ENCODE data around the gene RIBC2. TPM values are rescaled to one million over a fixed set of nuclear protein-coding genes. Genes with fewer than 3 reads are reported as not detected.

The RIBC2 gene
- total and polyA plus RNA-seq, 2 donors from 2014 or later: 1.0 TPM; not detected in 1

GRCh38 chr22:45398214-45398613, 15.3 kb upstream of the RIBC2 start:
- FAIRE-seq (no peak), DNase-seq (no peak)
- Histone ChIP-seq H3K27me3 (ENCODE audit: control insufficient read depth, insufficient read depth, low read length) (no peaks in the 10 kb centered on the region), H3K27ac (ENCODE audit: low read depth in 2 of 2, low read length in 2 of 2) (no peak overlapping the region), H3K9ac (ENCODE audit: low read length in 3 of 3) (no peak overlapping the region), H3K36me3 (ENCODE audit: control insufficient read depth in 2 of 3, insufficient read depth in 3 of 3, low read length in 3 of 3) (no peaks in the 10 kb centered on the region), H3K9me3 (ENCODE audit: control insufficient read depth in 2 of 3, insufficient read depth in 1 of 3, low read length in 3 of 3) (no peaks in the 10 kb centered on the region), H3K4me3 (ENCODE audit: low read length in 3 of 3) (no peak overlapping the region), H3K4me1 (ENCODE audit: control insufficient read depth in 2 of 3, insufficient read depth in 2 of 3, low read depth in 1 of 3, low read length in 3 of 3) (no peaks in the 10 kb centered on the region)
- TF ChIP-seq, protein P1, sequence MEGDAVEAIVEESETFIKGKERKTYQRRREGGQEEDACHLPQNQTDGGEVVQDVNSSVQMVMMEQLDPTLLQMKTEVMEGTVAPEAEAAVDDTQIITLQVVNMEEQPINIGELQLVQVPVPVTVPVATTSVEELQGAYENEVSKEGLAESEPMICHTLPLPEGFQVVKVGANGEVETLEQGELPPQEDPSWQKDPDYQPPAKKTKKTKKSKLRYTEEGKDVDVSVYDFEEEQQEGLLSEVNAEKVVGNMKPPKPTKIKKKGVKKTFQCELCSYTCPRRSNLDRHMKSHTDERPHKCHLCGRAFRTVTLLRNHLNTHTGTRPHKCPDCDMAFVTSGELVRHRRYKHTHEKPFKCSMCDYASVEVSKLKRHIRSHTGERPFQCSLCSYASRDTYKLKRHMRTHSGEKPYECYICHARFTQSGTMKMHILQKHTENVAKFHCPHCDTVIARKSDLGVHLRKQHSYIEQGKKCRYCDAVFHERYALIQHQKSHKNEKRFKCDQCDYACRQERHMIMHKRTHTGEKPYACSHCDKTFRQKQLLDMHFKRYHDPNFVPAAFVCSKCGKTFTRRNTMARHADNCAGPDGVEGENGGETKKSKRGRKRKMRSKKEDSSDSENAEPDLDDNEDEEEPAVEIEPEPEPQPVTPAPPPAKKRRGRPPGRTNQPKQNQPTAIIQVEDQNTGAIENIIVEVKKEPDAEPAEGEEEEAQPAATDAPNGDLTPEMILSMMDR (IDR thresholded peaks at IDR 0.05; ENCODE audit: borderline replicate concordance, extremely low read depth, insufficient read depth): no peak
- intact Hi-C loops (cut with DNase I): no loop called here

GRCh38 chr22:45399712-45400445, 13.6 kb upstream of the RIBC2 start:
- Histone ChIP-seq H3K36me3 (ENCODE audit: control insufficient read depth in 2 of 3, insufficient read depth in 3 of 3, low read length in 3 of 3) (no peaks in the 10 kb centered on the region), H3K4me3 (ENCODE audit: low read length in 3 of 3) (no peak overlapping the region), H3K9me3 (ENCODE audit: control insufficient read depth in 2 of 3, insufficient read depth in 1 of 3, low read length in 3 of 3) (no peaks in the 10 kb centered on the region), H3K9ac (ENCODE audit: low read length in 3 of 3) (no peak overlapping the region), H3K4me1 (ENCODE audit: control insufficient read depth in 2 of 3, insufficient read depth in 2 of 3, low read depth in 1 of 3, low read length in 3 of 3) (no peaks in the 10 kb centered on the region), H3K27me3 (ENCODE audit: control insufficient read depth, insufficient read depth, low read length) (no peaks in the 10 kb centered on the region), H3K27ac (ENCODE audit: low read depth in 2 of 2, low read length in 2 of 2) (no peak overlapping the region)
- TF ChIP-seq, protein P1 (IDR thresholded peaks at IDR 0.05; ENCODE audit: borderline replicate concordance, extremely low read depth, insufficient read depth): no peak
- intact Hi-C loops (cut with DNase I): no loop called here
- FAIRE-seq: no peak
- no peak for DNase-seq

- H3K9ac ChIP-seq (ENCODE audit: low read length in 3 of 3): no peak overlapping the region
- no peaks in the 10 kb centered on the region for H3K36me3 ChIP-seq (ENCODE audit: control insufficient read depth in 2 of 3, insufficient read depth in 3 of 3, low read length in 3 of 3)
- no peak overlapping the region for H3K27ac ChIP-seq (ENCODE audit: low read depth in 2 of 2, low read length in 2 of 2)
- no peaks in the 10 kb centered on the region for H3K4me1 ChIP-seq (ENCODE audit: control insufficient read depth in 2 of 3, insufficient read depth in 2 of 3, low read depth in 1 of 3, low read length in 3 of 3)
- DNase-seq (no peak), FAIRE-seq (no peak)
- H3K27me3 ChIP-seq (ENCODE audit: control insufficient read depth, insufficient read depth, low read length): no peaks in the 10 kb centered on the region
- intact Hi-C loops (cut with DNase I): no loop called here
- TF ChIP-seq, protein P1 (IDR thresholded peaks at IDR 0.05; ENCODE audit: borderline replicate concordance, extremely low read depth, insufficient read depth): no peak
- no peaks in the 10 kb centered on the region for H3K9me3 ChIP-seq (ENCODE audit: control insufficient read depth in 2 of 3, insufficient read depth in 1 of 3, low read length in 3 of 3)
- no peak overlapping the region for H3K4me3 ChIP-seq (ENCODE audit: low read length in 3 of 3)
Observed at GRCh38 chr22:45402466-45402985, 11.0 kb upstream of the RIBC2 start.

Measured in kidney (tissue), 14 donors.